HuH-7 (cell line): Measurements from ENCODE around the gene PLEKHJ1.

Experiments
- DNase-seq: peaks from one replicate; pipeline ENCODE4 v3.0.0; 2011; ENCODE audit warnings: low spot score

Gene PLEKHJ1

DNA sequence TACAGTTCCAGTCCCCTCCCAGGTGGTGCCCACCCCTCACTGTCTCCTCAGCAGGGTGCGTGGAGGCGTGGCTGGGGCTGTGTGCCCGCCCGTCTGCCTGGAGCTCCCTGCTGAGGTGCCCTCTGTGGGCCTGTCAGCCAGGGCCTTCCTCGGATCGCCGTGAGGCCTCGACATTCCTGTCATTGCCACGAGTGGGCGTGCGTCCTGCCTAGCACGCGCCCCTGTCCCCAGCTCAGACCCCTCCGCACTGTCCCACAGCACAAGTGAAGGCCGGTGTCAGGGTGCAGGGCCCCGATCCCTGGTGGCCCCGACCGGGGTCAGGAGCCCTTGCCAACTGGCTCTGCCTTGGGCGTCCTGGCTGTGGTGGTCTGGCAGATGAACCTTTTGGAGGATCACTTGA, 40.2 kb downstream of the PLEKHJ1 start:
- no peak for DNase-seq

DNA sequence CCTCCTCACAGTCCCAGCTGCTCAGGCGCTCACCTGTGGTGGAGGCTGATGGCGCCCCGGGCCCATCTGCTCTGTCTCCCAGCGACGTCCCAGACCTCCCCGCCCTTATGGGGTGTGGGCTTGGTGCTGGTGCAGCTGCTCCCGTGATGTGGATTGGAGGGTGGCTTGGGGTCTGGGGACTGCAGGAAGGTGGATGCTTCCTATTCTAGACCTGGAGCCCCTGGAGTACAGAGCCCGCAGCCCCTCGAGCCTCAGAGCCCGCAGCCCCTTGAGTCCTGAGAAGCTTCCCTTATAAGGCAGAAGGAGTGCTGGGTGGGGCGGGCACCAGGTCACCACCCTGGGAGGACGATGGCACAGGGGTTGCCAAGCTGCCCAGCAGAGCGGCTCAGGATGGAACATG, 40.8 kb downstream of the PLEKHJ1 start:
- DNase-seq, result no peak

DNA sequence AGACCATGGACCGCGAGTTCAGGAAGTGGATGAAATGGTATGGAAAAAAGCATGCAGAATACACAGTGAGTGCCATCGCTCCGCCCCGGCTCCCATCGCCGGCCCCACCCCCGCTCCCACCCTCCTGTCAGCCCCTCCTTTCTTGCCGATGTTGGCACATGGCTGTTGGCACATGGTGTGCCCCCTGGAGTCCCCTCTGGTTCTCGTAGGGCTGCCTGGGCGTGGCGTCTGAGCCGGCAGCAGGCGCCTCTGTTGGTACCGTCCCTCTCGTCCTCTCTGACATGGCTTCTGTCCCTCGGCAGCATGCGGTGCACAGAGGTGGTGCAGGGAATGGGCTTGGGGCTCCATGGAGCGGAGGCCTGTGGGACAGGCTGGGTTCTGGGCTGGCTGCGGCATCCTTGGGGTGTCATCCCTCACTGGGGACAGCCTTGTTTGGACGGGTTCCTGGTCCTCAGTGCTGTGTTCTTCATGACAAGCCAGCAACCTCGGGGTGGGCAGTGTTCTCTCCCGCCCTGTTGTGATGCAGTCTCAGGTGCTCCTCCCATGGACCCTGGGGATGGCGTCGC, 41.5 kb downstream of the PLEKHJ1 start:
- no peak for DNase-seq

DNA sequence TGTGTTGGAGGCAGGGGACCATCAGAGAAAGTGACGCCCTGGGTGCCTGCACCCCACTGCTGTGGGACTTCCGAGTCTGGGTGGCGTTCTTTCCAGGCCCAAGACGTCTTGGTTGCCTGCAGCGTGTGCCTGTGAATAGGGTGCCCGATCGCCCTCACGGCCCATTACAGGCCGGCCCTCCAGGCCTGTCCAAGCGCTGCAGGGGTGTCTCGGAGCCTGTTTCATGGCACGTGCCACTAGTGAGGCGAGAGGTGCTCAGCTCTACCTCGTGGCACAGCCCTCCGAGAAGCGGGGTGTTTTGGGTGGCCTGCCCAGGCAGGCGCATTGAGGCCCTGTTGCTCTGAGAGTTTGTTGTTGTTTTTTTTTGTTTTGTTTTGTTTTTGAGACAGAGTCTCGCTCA, 42.3 kb downstream of the PLEKHJ1 start:
- DNase-seq, result no peak

DNA sequence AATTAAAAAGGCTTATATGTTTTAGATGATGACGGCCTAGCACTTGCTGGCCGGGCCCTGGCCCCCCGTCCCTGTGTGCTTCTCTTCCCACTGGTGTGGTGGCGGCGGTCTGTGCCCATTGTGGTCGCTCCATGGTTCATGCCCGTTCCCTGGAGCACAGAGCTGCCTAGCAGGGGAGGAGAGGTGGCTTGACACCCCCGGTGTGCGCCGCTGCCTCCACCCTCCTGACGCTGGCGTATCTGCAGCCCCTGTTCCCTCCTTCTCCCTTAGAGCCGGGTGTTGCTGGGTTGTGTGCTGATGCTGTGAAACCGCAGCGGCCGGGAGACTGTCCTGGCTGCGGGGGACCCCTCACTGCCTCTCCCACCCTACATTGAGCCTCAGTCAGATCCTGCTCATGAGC, 43.3 kb downstream of the PLEKHJ1 start:
- no peak for DNase-seq

DNA sequence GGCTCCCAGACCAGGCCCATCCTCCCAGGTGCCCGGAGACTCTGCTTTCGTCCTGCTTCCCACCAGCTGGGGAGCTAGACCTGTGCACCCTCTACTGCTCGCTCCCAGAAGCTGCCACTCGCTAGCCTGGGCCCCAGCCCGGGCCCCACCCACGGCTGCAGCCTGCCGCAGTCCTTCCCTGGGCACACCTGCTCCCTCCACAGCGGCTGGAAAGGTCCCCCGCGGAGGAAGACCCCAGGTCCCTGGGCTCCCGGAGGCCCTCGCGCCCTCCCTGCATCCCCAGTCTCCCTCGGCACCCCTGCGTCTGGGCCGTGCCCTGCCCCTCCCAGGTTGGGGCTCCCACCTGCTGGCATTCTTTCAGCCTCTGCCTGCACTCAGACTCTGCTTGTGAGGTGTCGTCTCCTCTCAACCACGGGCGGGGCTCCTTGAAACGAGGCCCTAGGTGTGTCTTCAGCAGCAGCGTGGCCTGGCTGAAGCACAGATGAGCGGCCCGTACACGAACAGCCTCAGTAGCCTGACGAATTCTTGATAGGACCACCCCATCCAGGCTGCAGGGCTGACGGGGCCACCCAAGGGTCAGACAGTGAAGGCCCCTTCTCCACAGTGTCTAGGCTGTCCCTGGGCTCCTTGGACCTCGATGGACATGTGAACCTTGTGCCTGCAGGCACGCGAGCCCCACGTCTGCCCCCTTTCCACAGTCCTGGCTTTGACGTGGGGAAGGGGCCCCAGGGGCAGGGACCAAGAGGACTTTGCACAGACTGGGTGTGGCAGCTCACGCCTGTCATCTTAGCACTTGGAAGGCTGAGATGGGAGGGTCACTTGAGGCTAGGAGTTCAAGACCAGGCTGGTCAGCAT, 44.4 kb downstream of the PLEKHJ1 start:
- no peak for DNase-seq

DNA sequence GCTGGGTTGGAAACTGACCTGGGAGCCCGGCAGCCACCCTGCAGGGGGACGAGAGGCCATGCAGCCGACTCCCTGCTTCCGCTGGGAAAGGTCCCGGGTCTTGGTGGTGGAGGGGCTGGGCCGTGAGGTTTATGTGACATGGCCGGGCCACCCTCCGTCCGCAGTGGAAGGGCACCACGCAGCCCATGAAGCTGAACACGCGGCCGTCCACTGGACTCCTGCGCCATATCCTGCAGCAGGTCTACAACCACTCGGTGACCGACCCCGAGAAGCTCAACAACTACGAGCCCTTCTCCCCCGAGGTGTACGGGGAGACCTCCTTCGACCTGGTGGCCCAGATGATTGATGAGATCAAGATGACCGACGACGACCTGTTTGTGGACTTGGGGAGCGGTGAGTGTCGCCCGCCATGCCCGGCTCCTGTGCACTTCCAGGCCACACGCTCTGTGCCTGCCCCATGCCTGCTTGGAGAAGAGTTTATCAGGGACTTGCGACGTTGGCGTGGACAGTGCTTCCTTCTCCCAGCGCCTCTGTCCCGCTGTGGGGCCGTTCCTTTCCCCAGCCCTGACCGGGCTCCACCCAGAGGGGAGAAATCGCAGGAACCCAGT, 45.2 kb downstream of the PLEKHJ1 start:
- DNase-seq, result no peak

DNA sequence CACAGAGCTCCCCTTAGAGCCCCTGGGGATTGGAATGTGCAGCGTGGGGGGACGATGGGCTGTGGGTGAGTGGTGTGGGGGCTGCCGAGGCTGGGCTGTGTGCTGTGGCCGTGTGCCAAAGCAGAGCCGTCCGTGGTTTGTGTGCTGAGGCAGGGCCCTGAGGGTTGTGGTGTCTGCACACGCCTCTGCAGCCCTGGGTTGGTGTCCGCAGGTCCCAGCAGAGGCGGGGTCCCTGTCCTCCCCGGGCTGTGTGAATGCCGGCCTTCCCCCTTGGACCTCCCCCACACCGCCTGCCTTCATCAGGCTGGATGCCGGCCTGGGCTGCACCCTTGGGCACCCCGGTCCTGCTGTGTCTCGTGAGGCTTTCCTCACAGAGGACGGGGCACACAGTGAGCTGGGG, 46.2 kb downstream of the PLEKHJ1 start:
- no peak for DNase-seq

DNA sequence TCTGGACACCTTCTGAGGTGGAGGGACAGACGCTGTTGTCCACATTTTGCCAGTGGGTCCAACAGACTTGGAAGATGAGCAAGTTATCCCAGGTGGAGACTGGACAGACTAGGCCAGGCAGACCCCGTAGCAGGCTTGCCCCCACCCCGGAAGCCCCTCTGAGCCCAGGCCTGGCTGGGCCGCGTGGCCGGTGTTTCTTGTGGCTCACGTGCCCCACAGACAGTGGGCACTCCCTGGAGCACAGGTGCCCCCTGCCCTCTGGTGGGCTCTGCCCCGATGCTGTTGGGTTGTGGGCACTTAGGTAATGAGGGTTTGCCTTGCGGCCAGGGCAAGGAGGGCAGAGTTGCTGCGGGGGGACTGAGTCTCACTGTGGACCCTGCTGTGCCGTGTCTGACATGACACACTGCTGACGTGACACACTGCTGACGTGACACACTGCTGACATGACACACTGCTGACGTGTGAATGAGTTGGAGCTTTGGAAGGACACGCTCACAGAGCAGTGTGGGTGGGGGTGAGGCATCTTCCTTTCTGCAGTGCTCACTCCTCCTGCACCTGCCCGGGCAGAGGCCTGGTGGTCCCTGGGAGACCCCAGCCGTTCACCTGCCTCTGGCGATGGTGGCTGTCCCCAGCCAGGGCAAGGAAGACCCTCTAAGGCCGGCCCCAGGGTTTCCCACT, 47.3 kb downstream of the PLEKHJ1 start:
- no peak for DNase-seq

DNA sequence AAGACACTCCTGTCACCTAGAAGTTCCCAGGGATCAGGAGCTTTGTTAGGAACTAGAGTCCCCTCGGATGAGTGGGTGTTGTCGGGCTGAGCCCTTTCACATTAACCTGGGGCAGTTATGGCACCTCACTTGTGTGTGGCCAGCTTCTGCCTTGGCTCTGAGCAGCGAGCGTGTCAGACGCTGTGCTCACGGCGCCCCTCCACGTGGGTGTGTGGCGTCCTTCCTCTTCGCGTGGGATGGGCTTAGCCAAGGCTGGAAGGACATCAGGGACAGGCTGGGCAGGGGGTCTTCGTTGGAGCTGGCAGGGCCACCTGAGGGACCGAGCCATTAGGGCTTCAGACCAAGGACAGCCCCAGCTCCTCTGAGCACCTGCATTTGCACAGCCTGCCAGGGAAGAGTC, 49.0 kb downstream of the PLEKHJ1 start:
- no peak for DNase-seq

DNA sequence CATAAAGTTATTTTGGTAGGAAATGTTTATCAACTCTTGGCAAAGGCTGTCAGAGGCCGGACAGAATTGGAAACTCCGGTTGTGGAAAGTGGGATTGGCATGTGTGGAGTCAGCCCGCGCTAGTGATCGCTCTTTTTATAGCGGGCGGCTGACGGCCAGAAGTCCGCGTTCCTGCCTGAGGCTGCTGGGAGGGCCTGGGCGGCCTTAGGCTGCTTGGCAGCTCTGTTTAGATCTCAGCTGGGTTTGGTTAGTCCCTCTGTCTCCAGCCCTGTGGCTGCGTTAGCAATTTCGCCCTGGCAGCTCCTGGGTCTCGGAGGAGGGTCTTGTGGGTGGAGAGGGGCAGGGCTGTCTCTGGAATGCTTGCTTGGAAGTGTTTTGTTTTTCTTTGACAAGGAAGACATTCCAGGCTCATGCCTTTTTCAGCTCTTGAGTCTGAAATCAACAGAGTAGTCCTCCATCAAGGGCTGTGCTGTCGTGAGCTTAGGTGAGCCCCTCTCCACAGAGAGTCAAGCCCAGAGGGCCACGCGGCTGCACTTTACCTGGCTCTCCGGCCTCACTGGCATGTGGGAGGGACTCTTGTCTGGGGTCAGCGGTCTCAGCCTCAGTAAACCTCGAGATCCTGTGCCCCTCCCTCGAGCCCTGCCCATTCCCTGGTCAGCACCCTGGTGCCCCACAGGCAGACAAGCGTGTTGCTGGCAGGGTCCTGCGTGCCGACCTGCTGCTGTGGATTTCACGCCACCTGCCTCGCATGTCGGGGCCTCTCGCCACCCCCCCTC, 49.9 kb downstream of the PLEKHJ1 start:
- DNase-seq, result no peak

DNA sequence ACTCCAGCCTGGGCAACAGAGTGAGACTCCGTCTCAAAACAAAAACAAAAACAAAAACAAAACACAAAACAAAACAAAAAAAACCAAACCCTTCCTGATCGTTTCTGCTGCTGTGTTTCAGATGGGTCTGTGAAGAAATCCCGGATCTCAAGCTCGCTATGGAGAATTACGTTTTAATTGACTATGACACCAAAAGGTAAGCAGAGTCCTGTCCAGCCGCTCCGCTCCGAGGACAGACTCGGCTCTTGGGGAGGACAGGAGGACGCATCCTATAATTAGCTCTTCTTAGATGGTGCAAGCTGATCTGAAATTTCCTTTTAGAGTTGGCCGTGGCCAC, 50.4 kb downstream of the PLEKHJ1 start:
- DNase-seq, result no peak

DNA sequence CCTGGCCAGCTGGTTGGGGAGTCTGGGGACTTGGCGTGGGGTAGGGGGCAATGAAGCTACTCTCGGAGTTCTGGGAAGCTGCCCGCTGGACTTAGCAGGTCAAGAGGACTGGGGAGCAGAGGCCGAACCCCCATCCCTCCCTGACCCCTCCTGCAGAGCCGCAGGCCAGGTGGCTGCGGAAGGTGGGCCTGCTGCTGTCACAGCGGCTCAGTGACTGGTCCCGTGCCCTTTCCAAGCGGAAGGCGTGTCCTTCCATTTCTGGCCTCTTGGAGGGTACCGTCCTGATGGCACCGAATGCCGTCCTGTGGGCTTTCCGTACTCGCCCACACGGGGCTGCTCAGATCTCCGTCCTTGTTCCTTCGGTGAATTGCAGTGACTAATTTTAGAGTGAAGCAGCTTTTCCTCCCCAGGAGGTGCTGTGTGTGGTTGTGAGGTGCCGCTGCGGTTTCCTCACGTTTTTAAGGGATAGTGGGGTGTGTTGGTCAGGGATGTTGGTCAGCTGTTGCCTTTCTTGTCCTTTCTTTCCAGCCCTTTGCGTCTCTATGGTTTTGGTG, 51.6 kb downstream of the PLEKHJ1 start:
- no peak for DNase-seq
